GM10266 (cell line): ENCODE measurements around the gene BCKDK.

Experiments
- DNase-seq: peaks from one replicate; pipeline ENCODE4 v3.0.0; 2012; ENCODE audit errors: extremely low spot score
- TF ChIP-seq, protein P1 (sequence below): IDR thresholded peaks from 2 replicates; pipeline ENCODE4 v1.5.1; 2012; ENCODE audit warnings: mild to moderate bottlenecking, low read depth; ENCODE audit not compliant: control insufficient read depth, insufficient read depth; ENCODE audit errors: missing control alignments

BCKDK gene

DNA sequence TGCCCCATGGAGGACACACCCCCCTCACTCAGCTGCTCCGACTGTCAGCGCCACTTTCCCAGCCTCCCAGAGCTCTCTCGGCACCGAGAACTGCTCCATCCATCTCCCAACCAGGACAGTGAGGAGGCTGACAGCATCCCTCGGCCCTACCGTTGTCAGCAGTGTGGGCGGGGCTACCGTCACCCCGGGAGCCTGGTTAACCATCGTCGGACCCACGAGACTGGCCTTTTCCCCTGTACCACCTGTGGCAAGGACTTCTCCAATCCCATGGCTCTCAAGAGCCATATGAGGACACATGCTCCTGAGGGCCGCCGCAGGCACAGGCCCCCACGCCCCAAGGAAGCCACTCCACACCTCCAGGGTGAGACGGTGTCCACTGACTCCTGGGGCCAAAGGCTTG is 31.9 kb upstream of the BCKDK start:
- no peak for DNase-seq
- TF ChIP-seq, protein P1, sequence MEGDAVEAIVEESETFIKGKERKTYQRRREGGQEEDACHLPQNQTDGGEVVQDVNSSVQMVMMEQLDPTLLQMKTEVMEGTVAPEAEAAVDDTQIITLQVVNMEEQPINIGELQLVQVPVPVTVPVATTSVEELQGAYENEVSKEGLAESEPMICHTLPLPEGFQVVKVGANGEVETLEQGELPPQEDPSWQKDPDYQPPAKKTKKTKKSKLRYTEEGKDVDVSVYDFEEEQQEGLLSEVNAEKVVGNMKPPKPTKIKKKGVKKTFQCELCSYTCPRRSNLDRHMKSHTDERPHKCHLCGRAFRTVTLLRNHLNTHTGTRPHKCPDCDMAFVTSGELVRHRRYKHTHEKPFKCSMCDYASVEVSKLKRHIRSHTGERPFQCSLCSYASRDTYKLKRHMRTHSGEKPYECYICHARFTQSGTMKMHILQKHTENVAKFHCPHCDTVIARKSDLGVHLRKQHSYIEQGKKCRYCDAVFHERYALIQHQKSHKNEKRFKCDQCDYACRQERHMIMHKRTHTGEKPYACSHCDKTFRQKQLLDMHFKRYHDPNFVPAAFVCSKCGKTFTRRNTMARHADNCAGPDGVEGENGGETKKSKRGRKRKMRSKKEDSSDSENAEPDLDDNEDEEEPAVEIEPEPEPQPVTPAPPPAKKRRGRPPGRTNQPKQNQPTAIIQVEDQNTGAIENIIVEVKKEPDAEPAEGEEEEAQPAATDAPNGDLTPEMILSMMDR, result no peak

DNA sequence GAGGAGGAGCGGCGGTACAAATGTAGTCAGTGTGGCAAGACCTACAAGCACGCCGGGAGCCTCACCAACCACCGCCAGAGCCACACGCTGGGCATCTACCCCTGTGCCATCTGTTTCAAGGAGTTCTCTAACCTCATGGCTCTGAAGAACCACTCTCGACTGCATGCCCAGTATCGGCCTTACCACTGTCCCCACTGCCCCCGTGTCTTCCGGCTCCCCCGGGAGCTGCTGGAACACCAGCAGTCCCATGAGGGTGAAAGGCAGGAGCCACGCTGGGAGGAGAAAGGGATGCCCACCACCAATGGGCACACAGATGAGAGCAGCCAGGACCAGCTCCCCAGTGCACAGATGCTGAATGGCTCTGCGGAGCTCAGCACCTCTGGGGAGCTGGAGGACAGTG is 31.2 kb upstream of the BCKDK start:
- no peak for DNase-seq
- TF ChIP-seq, protein P1, result no peak

DNA sequence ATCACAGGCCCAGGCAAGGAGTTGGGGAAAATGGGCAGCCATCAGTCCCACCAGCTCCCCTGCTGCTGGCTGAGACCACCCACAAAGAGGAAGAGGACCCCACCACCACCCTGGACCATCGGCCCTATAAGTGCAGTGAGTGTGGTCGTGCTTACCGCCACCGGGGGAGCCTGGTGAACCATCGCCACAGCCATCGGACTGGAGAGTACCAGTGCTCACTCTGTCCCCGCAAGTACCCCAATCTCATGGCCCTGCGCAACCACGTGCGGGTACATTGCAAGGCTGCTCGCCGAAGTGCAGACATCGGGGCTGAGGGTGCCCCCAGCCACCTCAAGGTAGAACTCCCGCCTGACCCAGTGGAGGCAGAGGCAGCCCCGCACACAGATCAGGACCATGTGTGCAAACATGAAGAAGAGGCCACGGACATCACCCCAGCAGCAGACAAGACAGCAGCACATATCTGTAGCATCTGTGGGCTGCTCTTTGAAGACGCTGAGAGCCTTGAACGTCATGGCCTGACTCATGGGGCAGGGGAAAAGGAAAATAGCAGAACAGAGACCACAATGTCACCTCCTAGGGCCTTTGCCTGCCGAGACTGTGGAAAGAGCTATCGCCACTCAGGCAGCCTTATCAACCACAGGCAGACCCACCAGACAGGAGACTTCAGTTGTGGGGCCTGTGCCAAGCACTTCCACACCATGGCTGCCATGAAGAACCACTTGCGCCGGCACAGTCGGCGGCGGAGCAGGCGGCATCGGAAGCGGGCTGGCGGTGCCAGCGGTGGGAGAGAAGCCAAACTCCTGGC is 30.4 kb upstream of the BCKDK start:
- TF ChIP-seq, protein P1, result no peak
- no peak for DNase-seq

DNA sequence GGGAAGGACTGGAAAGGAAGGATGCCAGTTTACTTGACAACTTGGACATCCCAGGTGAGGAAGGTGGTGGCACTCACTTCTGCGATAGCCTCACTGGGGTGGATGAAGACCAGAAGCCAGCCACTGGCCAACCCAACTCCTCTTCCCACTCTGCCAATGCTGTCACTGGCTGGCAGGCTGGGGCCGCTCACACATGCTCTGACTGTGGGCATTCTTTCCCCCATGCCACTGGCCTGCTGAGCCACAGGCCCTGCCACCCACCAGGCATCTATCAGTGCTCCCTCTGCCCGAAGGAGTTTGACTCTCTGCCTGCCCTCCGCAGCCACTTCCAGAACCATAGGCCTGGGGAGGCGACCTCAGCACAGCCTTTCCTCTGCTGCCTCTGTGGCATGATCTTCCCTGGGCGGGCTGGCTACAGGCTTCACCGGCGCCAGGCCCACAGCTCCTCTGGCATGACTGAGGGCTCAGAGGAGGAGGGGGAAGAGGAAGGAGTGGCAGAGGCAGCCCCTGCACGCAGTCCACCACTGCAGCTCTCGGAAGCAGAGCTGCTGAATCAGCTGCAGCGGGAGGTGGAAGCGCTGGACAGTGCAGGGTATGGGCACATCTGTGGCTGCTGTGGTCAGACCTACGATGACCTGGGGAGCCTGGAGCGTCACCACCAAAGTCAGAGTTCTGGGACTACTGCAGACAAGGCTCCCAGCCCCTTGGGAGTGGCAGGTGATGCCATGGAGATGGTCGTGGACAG is 29.4 kb upstream of the BCKDK start:
- DNase-seq, result no peak

DNA sequence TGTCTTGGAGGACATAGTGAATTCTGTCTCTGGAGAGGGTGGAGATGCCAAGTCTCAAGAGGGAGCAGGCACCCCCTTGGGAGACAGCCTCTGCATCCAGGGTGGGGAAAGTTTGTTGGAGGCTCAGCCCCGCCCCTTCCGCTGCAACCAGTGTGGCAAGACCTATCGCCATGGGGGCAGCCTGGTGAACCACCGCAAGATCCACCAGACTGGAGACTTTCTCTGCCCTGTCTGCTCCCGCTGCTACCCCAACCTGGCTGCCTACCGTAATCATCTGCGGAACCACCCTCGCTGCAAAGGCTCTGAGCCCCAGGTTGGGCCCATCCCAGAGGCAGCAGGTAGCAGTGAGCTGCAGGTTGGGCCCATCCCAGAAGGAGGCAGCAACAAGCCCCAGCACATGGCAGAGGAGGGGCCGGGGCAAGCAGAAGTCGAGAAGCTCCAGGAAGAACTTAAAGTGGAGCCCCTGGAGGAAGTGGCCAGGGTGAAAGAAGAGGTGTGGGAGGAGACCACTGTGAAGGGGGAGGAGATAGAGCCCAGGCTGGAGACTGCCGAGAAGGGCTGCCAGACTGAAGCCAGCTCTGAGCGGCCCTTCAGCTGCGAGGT is 28.7 kb upstream of the BCKDK start:
- DNase-seq, result no peak
- TF ChIP-seq, protein P1, result no peak

More for the DNA sequence above, 29.4 kb upstream of the BCKDK start:
- TF ChIP-seq, protein P1, result no peak

DNA sequence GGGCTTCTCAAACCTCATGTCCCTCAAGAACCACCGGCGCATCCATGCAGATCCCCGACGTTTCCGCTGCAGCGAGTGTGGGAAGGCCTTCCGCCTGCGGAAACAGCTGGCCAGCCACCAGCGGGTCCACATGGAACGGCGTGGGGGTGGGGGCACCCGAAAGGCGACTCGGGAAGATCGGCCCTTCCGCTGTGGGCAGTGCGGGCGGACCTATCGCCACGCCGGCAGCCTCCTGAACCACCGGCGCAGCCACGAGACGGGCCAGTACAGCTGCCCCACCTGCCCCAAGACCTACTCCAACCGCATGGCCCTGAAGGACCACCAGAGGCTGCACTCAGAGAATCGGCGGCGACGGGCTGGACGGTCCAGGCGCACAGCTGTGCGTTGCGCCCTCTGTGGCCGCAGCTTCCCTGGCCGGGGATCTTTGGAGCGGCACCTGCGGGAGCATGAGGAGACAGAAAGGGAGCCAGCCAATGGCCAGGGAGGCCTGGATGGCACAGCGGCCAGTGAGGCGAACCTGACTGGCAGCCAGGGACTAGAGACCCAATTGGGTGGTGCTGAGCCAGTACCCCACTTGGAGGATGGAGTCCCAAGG is 28.1 kb upstream of the BCKDK start:
- DNase-seq, result no peak
- TF ChIP-seq, protein P1, result no peak
